ENCODE measurements around the gene CEP131.

The CEP131 gene

GRCh38 chr17:81251709-81252301 is 29.0 kb upstream of the CEP131 start:
- DNase-seq (ENCODE audit: low read depth in 3 of 3): no peak

DNA sequence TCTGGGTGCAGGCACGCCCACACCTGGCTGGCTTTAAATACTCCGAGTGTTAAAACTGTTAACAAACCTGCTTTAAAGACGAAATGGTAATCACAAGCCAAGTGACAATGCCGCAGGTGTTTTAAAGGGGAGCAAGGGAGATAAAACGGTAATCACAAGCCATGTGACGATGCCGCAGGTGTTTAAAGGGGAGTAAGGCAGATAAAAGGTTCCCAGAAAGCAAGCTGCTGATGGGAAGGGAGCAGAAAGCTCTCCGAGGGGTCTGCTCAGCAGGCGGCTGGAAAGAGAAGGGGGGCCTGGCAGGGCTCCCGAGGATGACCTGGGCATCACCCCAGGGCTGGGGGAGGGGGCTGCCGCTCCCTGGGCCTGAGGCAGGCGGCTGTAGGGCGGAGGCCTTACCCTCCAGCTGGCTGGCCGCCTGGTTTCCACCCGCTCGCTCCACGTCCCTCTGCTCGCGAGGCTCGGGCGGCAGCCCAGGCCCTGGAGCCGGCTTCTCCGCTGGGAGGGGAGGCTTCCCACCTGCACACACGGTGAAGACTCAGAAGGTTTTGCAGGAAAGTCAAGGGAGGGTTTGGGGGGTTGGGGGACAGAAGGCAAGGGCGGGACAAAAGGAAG is 28.4 kb upstream of the CEP131 start:
- DNase-seq (ENCODE audit: low read depth in 3 of 3): no peak

DNA sequence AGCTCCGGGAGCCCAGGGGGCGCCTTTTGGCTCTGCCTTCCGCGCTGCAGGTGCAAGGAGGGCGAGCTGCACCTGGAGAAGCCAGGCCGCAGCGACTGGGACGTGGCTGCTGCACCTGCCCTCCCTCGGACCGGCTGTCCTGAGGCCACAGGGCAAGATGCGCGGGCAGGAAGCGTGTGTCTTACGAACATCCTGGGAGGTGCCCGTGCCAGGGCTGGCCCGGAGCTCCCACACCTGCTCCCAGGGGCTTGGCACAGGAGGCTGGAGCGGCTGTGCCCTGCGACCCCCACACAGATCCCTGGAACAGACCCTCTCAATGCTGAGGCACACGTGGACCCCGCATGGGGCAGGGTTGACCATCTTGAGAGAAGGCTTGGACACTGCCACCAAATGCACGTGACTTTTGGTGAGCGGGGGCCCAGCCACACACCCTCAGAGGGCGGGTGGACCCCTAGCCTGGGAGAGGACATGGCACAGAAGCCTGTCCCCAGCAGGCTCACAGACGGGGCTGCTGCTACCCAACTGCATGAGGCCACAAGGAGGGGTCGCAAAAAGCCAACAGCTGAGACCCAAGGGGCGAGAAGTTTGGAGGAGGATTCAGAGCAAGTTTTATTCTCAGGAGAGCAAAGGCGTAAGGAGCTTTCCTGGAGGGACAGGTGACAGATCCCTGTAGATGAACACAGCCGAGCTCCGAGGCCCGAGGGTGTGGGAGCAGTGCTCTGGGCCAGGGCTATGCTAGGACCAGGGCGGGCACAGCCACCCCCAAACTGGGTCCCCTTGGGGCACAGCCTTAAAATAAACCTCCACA is 27.7 kb upstream of the CEP131 start:
- no peak for DNase-seq (ENCODE audit: low read depth in 3 of 3)

- no peak for DNase-seq (ENCODE audit: low read depth in 3 of 3)
Observed at GRCh38 chr17:81249223-81250040, 26.7 kb upstream of the CEP131 start.

DNA sequence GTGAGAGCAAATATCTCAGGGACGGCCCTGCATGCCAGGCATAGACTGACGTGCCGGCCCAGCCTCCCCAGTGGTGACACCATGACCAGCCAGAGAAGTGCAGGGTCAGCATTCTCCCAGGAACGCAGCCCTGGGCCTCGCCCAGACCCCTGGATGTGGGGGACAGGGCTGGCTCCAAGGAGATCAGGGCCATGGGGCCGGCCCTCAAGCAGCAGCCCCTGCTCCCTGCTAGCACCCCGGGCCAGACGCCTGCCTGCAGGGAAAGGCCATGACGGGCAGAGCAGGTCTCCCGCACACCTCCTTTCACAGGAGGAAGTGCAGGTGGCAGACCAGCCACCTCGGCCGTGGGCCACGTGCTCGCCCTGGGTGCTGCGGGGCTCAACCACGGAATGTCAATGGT is 25.9 kb upstream of the CEP131 start:
- DNase-seq (ENCODE audit: low read depth in 3 of 3): no peak

GRCh38 chr17:81247339-81247990 is 24.7 kb upstream of the CEP131 start:
- no peak for DNase-seq (ENCODE audit: low read depth in 3 of 3)

- DNase-seq (ENCODE audit: low read depth in 3 of 3): no peak
Observed at GRCh38 chr17:81246679-81247338, 24.0 kb upstream of the CEP131 start.

DNA sequence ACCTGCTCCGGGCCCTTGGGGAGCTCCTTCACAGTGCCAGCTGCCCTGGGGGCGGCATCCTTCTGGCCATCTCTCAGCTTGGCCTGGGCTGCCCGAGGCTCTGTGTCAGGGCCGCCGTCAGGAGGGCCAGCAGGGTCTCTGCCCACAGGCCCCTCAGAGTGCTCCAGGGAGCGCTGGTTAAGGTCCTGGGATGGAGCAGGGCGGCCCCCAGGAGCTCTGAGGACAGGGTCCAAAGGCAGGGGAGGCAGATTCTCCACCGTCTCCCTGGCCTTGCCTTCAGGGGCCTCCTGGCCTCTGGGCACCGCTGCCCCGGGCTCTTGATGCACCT is 23.5 kb upstream of the CEP131 start:
- DNase-seq (ENCODE audit: low read depth in 3 of 3): no peak

- DNase-seq (ENCODE audit: low read depth in 3 of 3): no peak
Observed at GRCh38 chr17:81245665-81246342, 23.0 kb upstream of the CEP131 start.

- no peak for DNase-seq (ENCODE audit: low read depth in 3 of 3)
Observed at GRCh38 chr17:81245024-81245664, 22.4 kb upstream of the CEP131 start.

DNA sequence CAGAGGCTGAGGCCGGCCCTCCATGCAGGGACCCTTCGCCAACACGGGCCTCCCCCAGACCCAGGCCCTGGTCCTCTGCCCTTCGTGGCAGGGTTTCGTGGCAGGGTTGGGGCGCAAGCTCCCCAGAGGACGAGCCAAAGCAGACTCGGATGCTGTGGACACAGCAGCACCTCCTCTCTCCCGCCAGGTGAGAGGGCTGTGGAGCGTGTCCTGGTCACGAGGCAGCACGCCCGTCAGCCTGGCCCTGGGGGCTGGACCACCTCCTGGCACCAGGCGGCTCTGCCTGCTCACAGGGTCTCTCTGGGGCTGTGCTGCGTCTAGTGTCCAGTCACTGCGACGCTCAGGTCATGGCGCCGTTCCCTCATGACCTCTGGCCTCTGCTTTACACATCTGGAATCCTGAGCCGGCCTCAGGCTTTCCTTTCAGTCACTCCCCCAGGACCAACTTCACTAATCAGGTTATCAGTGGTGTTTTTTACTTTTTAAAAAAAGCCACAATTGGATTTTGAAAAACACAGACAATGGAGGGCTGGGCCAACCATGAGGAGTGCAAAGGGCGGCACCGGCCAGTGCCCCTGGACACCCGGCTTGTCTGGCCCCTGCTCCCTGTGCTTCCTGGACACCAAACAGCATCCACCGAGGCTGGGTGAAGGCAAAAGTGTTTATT is 21.7 kb upstream of the CEP131 start:
- DNase-seq (ENCODE audit: low read depth in 3 of 3): no peak

DNA sequence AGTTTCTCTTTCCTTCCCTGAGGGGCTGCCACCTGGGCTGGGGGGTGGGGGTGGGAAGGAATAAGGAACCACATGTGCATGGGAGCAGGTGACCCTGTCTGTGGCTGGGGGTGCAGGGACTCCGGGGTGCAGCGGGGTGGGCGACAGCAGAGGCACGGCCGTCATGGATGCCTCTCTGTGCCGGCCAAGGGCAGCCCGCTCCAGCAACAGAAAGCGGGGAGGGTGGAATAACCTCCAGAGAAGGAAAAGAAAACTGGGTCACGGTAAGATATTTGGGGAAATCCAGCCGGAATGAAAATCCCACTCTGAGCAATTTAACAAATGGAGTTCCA is 20.5 kb upstream of the CEP131 start:
- no peak for DNase-seq (ENCODE audit: low read depth in 3 of 3)

DNA sequence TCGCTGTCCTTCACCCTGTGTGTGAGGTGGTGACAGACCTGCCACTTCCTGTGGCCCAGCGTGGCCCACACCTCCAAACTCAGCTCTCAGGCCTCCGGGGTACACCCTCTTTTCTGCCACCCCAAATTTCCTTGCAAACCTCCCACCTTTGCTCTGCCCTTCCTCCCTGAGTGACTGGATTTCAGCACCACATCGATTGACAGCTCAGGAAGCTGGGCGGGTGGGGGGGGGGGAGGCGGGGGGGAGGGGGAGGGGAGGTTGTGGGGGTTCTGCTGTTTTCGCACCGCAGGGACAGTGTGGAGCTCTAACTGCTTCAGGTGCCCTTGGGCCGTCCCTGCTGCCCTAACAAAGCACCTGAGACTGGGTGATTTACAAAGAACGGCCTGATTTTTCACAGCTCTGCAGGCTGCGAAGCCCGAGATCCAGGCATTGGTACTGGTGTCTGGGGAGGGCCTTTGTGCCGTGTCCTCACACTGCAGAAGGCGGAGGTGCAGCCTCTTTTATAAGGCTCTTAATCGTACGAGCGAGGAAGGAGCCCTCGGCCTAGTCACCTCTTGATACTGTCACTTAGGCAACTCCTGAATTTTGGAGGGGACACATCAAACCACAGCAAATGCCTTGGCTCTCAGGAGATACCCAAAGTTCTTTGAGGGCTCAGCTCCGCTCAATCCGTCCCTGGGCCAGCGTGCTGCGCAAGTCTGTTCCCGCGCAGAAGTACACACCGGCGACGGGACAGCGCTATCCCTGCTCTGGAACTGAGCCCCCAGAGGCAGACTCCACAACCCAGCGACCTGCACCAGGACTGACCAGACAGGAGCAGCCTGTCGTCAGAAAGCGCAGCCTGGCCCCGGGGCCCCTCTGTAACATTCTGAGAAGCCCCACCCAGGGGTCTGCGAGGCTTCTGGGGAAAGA is 19.9 kb upstream of the CEP131 start:
- DNase-seq (ENCODE audit: low read depth in 3 of 3): no peak

DNA sequence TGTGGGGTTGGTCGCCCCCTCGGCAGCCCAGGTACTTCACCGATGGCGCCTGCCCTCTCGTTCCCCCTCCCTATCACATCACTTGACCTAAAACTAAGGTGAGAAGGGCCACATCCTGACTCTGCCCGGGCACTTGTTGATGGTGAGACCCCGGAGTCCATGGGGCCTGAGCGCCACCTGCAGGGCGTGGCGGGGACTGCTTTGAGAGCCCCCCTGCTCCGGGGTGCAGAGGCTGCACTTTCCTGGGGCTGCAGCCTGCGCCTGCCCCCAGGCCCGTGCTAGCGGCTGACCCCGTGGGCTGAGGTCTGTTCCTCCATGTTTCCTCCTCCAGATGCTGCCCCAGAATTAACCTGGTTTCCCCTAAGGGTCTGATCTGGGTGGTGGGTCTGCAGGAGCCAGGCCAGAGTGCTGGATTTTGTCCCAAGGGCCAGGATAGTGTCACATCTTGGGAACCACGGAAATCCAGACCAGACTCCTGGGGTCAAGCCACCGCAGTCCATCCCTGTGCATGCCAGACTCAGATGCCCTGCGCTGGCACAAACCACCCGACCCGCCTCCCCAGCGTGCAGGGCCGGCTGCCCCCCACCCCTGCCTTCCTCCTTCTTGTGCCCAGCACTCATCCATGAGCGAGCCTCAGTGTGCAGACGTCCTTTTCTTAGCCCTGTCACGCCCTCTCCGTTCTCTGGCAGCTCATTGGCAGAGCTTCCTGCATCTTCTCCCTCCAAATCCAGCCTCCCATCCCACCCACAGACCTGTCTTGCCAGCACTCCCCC is 19.1 kb upstream of the CEP131 start:
- peak in 2 of 3 experiments; percentile 36 to 61 for DNase-seq (ENCODE audit: low read depth in 3 of 3)

DNA sequence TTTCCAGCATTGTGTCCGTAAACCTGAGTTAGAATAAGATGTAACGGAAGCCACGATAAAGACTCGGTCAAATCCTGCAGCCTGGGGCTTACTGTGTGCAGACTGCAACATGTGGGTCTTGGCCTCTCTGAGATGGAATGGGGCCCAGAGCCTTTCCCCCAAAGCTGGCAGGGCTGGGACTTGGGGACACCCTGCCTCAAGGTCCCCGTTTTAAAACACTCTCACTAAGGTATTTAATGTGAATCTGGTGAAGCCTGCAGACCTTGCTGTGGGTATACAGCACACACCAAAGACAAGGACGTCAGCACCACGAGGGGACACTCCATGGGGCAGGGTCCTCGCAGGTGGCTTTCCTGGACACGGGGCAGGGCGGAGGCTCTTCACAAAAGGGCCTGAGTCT is 18.4 kb upstream of the CEP131 start:
- no peak for DNase-seq (ENCODE audit: low read depth in 3 of 3)

DNA sequence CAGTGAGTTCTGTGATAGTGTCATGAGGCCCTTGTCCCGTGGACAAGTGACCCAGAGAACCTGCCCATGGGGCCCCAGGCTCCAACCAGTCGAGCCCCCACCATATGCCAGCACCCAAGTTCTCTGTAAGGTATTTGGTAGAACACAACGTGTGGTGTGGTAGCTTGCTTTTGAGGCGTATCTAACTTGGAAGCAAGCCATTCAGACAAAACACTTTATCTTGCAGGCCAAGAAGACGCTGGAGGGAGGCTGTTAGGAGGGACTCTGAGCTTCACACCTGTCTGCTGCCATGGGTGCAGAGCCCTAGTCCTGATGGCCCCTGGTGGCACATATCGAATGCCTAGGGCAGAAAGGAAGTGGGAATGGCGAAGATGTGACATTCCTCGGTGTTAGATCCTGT is 18.0 kb upstream of the CEP131 start:
- no peak for DNase-seq (ENCODE audit: low read depth in 3 of 3)

DNA sequence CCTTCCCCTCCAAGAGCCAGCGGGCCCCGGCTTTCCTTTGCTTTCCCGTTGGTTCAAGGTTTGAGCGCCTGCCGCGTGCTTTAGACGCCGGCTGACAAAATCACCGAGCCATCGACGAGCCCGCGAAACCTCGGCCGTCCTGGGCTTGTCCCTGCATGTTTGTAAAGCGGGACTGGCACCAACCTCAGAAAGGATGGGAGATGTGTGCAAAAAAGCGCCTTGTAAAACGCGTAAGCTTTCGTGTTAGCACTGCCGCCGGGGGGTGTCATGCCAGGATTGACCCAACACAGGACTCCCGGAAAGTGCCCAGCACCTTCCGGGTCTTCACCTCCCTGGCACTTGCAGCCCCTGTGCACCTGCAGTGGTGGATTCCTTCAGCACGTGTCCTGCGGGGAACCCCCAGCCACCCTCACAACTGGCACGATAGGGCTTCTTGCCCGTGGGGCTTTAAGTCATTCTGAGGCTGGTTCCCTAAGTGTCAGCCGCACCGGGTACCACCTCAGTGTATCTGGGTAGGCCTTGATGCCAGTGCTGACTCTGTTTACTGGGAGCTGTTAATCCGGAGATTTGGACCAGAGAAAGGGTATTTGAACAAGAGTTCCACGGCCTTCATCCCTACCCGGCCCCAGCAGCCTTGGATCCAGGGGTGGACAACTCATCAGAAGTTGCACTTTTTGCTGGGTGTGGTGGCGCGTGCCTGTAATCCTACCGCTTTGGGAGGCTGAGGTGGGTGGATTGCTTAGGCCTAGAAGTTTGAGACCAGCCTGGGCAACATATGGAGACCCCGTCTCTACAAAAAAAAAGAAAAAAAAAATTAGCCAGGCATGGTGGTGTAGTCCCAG is 17.2 kb upstream of the CEP131 start:
- peak in 2 of 3 experiments; percentile 45 to 56 for DNase-seq (ENCODE audit: low read depth in 3 of 3)
